ENCODE data around the gene MEIS1. TPM values are rescaled to one million over a fixed set of nuclear protein-coding genes. Genes with fewer than 3 reads are reported as not detected.

MEIS1 gene
- total RNA-seq, 4 donors from 2014 or later, result 25.9 to 129 (median 28.8) TPM

DNA sequence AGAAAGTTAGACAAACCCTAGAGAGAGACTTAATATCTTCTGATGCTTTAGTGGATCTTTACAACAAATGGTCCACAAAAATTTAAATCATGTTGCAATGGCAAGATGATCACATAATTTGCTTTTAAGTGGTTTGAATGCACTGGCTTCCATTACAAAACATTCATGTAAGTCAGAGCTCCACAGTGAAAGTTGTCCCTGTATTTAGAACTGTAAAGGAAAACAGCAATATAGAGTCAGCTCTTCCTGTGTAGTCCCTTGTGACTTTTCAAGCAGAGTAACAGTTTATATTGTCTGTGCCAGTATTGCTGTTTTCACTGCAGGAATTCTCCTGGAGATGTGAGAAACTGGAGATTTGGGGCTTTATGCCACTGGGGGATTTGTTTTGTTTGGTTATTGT, 77.7 kb downstream of the MEIS1 start:
- TF ChIP-seq EP300 (IDR thresholded peaks at IDR 0.05; ENCODE audit: low read depth) (no peak), POLR2A (IDR thresholded peaks at IDR 0.05) (no peak)
- TF ChIP-seq, protein P1, sequence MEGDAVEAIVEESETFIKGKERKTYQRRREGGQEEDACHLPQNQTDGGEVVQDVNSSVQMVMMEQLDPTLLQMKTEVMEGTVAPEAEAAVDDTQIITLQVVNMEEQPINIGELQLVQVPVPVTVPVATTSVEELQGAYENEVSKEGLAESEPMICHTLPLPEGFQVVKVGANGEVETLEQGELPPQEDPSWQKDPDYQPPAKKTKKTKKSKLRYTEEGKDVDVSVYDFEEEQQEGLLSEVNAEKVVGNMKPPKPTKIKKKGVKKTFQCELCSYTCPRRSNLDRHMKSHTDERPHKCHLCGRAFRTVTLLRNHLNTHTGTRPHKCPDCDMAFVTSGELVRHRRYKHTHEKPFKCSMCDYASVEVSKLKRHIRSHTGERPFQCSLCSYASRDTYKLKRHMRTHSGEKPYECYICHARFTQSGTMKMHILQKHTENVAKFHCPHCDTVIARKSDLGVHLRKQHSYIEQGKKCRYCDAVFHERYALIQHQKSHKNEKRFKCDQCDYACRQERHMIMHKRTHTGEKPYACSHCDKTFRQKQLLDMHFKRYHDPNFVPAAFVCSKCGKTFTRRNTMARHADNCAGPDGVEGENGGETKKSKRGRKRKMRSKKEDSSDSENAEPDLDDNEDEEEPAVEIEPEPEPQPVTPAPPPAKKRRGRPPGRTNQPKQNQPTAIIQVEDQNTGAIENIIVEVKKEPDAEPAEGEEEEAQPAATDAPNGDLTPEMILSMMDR (IDR thresholded peaks at IDR 0.05), result no peak
- intact Hi-C loops (cut with DNase I; ENCODE audit: low total_unique reads) (no loop called here), in situ Hi-C loops (cut with MboI; ENCODE audit: low pct_ligation_motif_present in 1 of 4, low pct_unique_long_range_greater_than_20kb in 1 of 4, low sequenced_read_pairs in 3 of 4) (no loop called here)
- DNase-seq, result no peak
- H3K36me3 ChIP-seq, result no peaks in the 10 kb centered on the region
- H3K27ac ChIP-seq, result no peak overlapping the region
- no peaks in the 10 kb centered on the region for H3K27me3 ChIP-seq
- no peak overlapping the region for H3K4me3 ChIP-seq
- no peaks in the 10 kb centered on the region for H3K9me3 ChIP-seq
- peaks cover 0 to 20% (median 16%) of the 10 kb centered on the region in 4 donors for H3K4me1 ChIP-seq

DNA sequence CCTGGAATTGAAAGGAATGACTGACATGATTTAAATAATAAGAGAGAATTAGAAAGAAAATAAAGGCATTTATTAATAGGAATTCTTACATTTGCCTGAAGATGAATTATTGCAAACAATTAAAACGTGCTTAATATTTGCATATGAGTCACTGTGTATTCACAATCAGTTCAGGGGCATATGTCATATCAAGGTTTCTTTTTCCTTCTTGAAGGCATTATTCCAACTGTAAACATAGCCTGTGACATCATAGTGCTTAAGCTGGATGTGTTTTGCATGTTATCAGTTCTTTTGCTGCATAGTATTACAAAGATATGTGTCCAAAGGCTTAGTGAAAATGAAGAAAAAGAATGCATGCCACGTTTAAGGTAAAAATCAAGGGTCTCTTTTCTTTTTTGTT, 80.8 kb downstream of the MEIS1 start:
- no peaks in the 10 kb centered on the region for H3K27me3 ChIP-seq
- TF ChIP-seq EP300 (IDR thresholded peaks at IDR 0.05; ENCODE audit: low read depth), result no peak
- TF ChIP-seq POLR2AphosphoS5 (IDR thresholded peaks at IDR 0.05), result no peak
- TF ChIP-seq, protein P1 (IDR thresholded peaks at IDR 0.05), result no peak
- no peak for TF ChIP-seq POLR2A (IDR thresholded peaks at IDR 0.05)
- H3K27ac ChIP-seq, result no peak overlapping the region
- DNase-seq, result no peak
- WGBS, 2 donors (ENCODE audit: low coverage in 1 of 2), result 33 to 34% methylated on average over 2 of the region's 2 CpGs
- intact Hi-C loops (cut with DNase I; ENCODE audit: low total_unique reads) (no loop called here), in situ Hi-C loops (cut with MboI; ENCODE audit: low pct_ligation_motif_present in 1 of 4, low pct_unique_long_range_greater_than_20kb in 1 of 4, low sequenced_read_pairs in 3 of 4) (no loop called here)
- H3K9me3 ChIP-seq, result no peaks in the 10 kb centered on the region
- peaks cover 0 to 3% (median 0%) of the 10 kb centered on the region in 4 donors for H3K4me1 ChIP-seq
- H3K36me3 ChIP-seq, result no peaks in the 10 kb centered on the region
- H3K4me3 ChIP-seq, result no peak overlapping the region

DNA sequence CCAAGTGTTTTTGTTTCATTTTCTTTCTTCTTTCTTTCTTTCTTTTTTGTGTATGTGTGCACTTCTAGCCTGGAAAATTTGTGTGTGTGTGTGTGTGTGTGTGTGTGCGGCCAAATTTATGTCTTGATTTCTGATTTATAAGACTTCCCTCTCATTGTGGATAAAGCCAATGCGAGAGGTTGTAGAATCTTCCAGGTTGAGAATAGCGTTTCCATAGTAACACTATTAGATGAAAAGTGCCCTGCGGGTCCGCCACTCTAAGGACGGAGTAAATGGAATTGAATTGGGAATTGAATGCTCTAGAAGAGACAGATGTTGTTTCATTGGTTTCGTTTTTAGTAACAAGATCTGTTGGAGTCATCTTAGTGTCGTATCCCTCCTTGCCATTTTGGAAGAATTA, 81.6 kb downstream of the MEIS1 start:
- no peaks in the 10 kb centered on the region for H3K9me3 ChIP-seq
- H3K36me3 ChIP-seq, result no peaks in the 10 kb centered on the region
- TF ChIP-seq POLR2AphosphoS5 (IDR thresholded peaks at IDR 0.05) (no peak), POLR2A (IDR thresholded peaks at IDR 0.05) (no peak), EP300 (IDR thresholded peaks at IDR 0.05; ENCODE audit: low read depth) (no peak)
- TF ChIP-seq, protein P1 (IDR thresholded peaks at IDR 0.05), result no peak
- DNase-seq, result no peak
- no peaks in the 10 kb centered on the region for H3K27me3 ChIP-seq
- WGBS, 2 donors (ENCODE audit: low coverage in 1 of 2), result 86 to 88% methylated on average over 8 of the region's 8 CpGs
- no peak overlapping the region for H3K4me3 ChIP-seq
- H3K4me1 ChIP-seq, result peaks cover 0 to 3% (median 0%) of the 10 kb centered on the region in 4 donors
- intact Hi-C loops (cut with DNase I; ENCODE audit: low total_unique reads), result no loop called here
- in situ Hi-C loops (cut with MboI; ENCODE audit: low pct_ligation_motif_present in 1 of 4, low pct_unique_long_range_greater_than_20kb in 1 of 4, low sequenced_read_pairs in 3 of 4), result no loop called here
- no peak overlapping the region for H3K27ac ChIP-seq

DNA sequence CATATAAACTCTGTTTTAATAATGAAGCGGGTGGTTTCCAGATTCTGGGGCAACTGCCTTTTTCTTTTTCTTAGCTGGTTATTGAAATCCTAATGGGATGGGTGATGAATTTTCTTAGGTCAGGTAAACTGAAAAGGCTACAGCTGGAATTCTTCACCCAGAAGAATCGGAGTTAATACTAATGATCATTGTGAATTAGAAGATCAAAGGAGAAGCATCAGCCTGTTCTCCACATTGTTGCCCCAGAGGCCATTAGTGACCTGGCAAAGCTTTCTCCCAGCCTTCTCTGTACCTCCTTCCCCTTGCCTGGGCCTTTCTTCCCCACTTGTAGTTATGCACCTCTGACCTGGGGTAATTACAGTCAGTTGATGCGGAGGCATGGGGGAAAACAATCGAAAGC, 82.8 kb downstream of the MEIS1 start:
- H3K4me1 ChIP-seq, result peaks cover 0 to 8% (median 1%) of the 10 kb centered on the region in 4 donors
- H3K27ac ChIP-seq, result no peak overlapping the region
- no peak overlapping the region for H3K4me3 ChIP-seq
- intact Hi-C loops (cut with DNase I; ENCODE audit: low total_unique reads), result no loop called here
- no peak for DNase-seq
- no peaks in the 10 kb centered on the region for H3K9me3 ChIP-seq
- no peaks in the 10 kb centered on the region for H3K27me3 ChIP-seq
- H3K36me3 ChIP-seq, result no peaks in the 10 kb centered on the region
- TF ChIP-seq EP300 (IDR thresholded peaks at IDR 0.05; ENCODE audit: low read depth), result no peak
- TF ChIP-seq POLR2AphosphoS5 (IDR thresholded peaks at IDR 0.05), result no peak
- no peak for TF ChIP-seq POLR2A (IDR thresholded peaks at IDR 0.05)
- TF ChIP-seq, protein P1 (IDR thresholded peaks at IDR 0.05), result no peak
- 78% methylated on average over 4 of the region's 4 CpGs; no CpG with 5 or more reads in 1 of the 2 donors for WGBS, 2 donors (ENCODE audit: low coverage in 1 of 2)
- in situ Hi-C loops (cut with MboI; ENCODE audit: low pct_ligation_motif_present in 1 of 4, low pct_unique_long_range_greater_than_20kb in 1 of 4, low sequenced_read_pairs in 3 of 4), result no loop called here

All from transverse colon (tissue), 4 donors.